Gastrocnemius medialis (tissue), 4 donors: ENCODE results near the gene PDZD4. TPM values are rescaled to one million over a fixed set of nuclear protein-coding genes. Genes with fewer than 3 reads are reported as not detected.
A peak's percentile ranks its signal among the peaks of the same experiment; 100 is the strongest.

ENCODE experiments used
- ATAC-seq, 2 donors: fragments of 150-250 bp; one replicate each; pipeline ENCODE4 v1.9.1; 2016
- DNase-seq, 2 donors: peaks; one replicate each; pipeline ENCODE4 v3.0.0-alpha.2; 2019
- H3K27ac ChIP-seq, 4 donors: fragments of 200-600 bp; sonication (generic); 1 replicate in 1 of 4; 2 replicates in 3 of 4; pipeline ENCODE4 v1.5.1; 2016 to 2018; ENCODE audit warnings: mild to moderate bottlenecking in 2 of 4, moderate library complexity in 1 of 4
- H3K27me3 ChIP-seq, 3 donors: fragments of 200-600 bp; sonication (generic) in 2 of 3; 1 replicate in 1 of 3; 2 replicates in 2 of 3; pipeline versions ENCODE4 v1.5.1 to v1.6.0; 2016 to 2019; ENCODE audit warnings: mild to moderate bottlenecking in 1 of 3, moderate library complexity in 1 of 3
- H3K36me3 ChIP-seq, 2 donors: fragments of 200-600 bp; sonication (generic) in 1 of 2; one replicate each; pipeline ENCODE4 v1.5.1; 2017 to 2018
- H3K4me1 ChIP-seq, 2 donors: fragments of 200-600 bp; sonication (generic) in 1 of 2; one replicate each; pipeline ENCODE4 v1.5.1; 2016 to 2017; ENCODE audit warnings: mild to moderate bottlenecking in 2 of 2
- H3K4me3 ChIP-seq, 4 donors: fragments of 200-600 bp; sonication (generic) in 3 of 4; 1 replicate in 1 of 4; 2 replicates in 3 of 4; pipeline ENCODE4 v1.5.1; 2016 to 2019; ENCODE audit warnings: mild to moderate bottlenecking in 2 of 4
- H3K9me3 ChIP-seq, 3 donors: fragments of 200-600 bp; sonication (generic) in 2 of 3; 1 replicate in 1 of 3; 2 replicates in 2 of 3; pipeline ENCODE4 v1.5.1; 2016 to 2019
- POLR2A ChIP-seq, 2 donors: fragments of 450-650 bp; IDR thresholded peaks; one replicate each; pipeline ENCODE4 v1.6.1; 2017; ENCODE audit warnings: antibody characterized with exemption in 2 of 2, mild to moderate bottlenecking in 2 of 2, moderate library complexity in 2 of 2
- in situ Hi-C, 4 donors: fragments of 200-750 bp; cut with MboI; loops; one replicate each; pipeline versions ENCODE4 v1.15.0 to v1.8.0; 2017; ENCODE audit warnings: low sequenced_read_pairs in 4 of 4
- intact Hi-C: fragments of 100-400 bp; cut with DNase I; formaldehyde crosslinking; loops from one replicate; pipeline ENCODE4 v1.15.1; 2023; ENCODE audit warnings: low total_unique reads
- total RNA-seq, 4 donors: library from RNA; depleted of rRNA; stranded (reverse); fragments of >200 nt; gene quantifications; one replicate each; pipeline versions ENCODE4 v1.1.0 to v1.2.3, GENCODE V29; 2016
- TF ChIP-seq, protein P1 (sequence below), 5 experiments: fragments of 450-650 bp in 3 of 5; fragments of 200-600 bp in 2 of 5; sonication (generic) in 2 of 5; IDR thresholded peaks in 4 of 5; conservative IDR thresholded peaks in 1 of 5; 1 replicate in 4 of 5; 2 replicates in 1 of 5; pipeline ENCODE4 v1.5.1; 2016 to 2019; ENCODE audit warnings: antibody characterized with exemption in 5 of 5, mild to moderate bottlenecking in 3 of 5, moderate library complexity in 3 of 5

The PDZD4 gene
- total RNA-seq, 4 donors from 2014 or later: 0.59 to 2.2 (median 1.4) TPM

DNA sequence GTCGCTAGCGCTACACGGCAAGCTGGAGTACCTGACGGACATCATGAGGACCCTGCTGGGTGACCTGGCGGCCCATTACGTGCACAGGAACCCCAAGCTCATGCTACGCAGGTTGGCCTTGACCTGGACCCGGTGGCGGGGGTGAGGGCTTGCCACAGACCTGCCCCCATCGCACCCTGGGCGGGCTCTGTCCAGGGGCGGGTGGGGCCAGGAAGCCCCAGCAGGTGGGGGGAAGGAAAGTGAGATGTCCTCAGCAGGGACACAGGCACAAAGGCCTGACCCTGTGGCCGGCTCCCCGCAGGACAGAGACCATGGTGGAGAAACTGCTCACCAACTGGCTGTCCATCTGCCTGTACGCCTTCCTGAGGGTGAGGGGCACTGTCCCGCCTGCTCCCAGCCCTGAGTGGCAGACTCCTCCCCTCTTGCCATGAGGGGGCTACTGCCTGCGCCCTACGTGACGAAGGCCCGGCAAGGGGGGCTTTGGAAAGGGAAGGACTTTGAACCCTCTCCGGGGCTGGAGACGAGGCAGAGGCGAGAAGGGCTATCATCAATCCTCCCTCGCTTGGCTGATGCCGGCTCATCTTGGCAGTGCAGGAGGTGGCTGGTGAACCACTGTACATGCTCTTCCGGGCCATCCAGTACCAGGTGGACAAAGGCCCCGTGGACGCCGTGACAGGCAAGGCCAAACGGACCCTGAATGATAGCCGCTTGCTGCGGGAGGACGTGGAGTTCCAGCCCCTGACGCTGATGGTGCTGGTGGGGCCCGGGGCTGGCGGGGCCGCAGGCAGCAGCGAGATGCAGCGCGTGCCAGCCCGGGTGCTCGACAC, 54.8 kb downstream of the PDZD4 start:
- DNase-seq: peak in 1 of 2 donors; percentile 3
- peaks cover 0 to 6% of the 10 kb centered on the region in 2 donors for H3K4me1 ChIP-seq
- no peaks in the 10 kb centered on the region for H3K27me3 ChIP-seq
- intact Hi-C loops (no loop called here), in situ Hi-C loops (loop anchor here in 3 of 4 donors (25.0 kb wide), 2 partner anchors 162 to 187 kb away; partner anchors contain the start of genes HCFC1 (in 2 of the 3), TMEM187 (in 2 of the 3), ARHGAP4 (in 1 of the 3) and NAA10 (in 1 of the 3))
- TF ChIP-seq POLR2A (IDR thresholded peaks at IDR 0.05): no peak
- TF ChIP-seq, protein P1, sequence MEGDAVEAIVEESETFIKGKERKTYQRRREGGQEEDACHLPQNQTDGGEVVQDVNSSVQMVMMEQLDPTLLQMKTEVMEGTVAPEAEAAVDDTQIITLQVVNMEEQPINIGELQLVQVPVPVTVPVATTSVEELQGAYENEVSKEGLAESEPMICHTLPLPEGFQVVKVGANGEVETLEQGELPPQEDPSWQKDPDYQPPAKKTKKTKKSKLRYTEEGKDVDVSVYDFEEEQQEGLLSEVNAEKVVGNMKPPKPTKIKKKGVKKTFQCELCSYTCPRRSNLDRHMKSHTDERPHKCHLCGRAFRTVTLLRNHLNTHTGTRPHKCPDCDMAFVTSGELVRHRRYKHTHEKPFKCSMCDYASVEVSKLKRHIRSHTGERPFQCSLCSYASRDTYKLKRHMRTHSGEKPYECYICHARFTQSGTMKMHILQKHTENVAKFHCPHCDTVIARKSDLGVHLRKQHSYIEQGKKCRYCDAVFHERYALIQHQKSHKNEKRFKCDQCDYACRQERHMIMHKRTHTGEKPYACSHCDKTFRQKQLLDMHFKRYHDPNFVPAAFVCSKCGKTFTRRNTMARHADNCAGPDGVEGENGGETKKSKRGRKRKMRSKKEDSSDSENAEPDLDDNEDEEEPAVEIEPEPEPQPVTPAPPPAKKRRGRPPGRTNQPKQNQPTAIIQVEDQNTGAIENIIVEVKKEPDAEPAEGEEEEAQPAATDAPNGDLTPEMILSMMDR (IDR thresholded peaks at IDR 0.05 in 4 of 5, conservative IDR thresholded peaks at IDR 0.05 in 1 of 5): no peak
- H3K36me3 ChIP-seq: no peaks in the 10 kb centered on the region
- no peak overlapping the region for H3K4me3 ChIP-seq
- no peak overlapping the region for H3K27ac ChIP-seq
- no peak for ATAC-seq
- H3K9me3 ChIP-seq: no peaks in the 10 kb centered on the region

GRCh38 chrX:153774576-153775292, 55.6 kb downstream of the PDZD4 start:
- Histone ChIP-seq H3K36me3 (no peaks in the 10 kb centered on the region), H3K27ac (no peak overlapping the region), H3K4me3 (no peak overlapping the region), H3K27me3 (no peaks in the 10 kb centered on the region), H3K4me1 (no peaks in the 10 kb centered on the region), H3K9me3 (no peaks in the 10 kb centered on the region)
- ATAC-seq (no peak), DNase-seq (peak in 1 of 2 donors; percentile 6)
- intact Hi-C loops (no loop called here), in situ Hi-C loops (loop anchor here in 3 of 4 donors (25.0 kb wide), 2 partner anchors 163 to 188 kb away; partner anchors contain the start of genes HCFC1 (in 2 of the 3), TMEM187 (in 2 of the 3), ARHGAP4 (in 1 of the 3) and NAA10 (in 1 of the 3))
- TF ChIP-seq POLR2A (IDR thresholded peaks at IDR 0.05): no peak
- TF ChIP-seq, protein P1 (IDR thresholded peaks at IDR 0.05 in 4 of 5, conservative IDR thresholded peaks at IDR 0.05 in 1 of 5): no peak

GRCh38 chrX:153773741-153774575, 56.4 kb downstream of the PDZD4 start:
- intact Hi-C loops (no loop called here), in situ Hi-C loops (no loop called here)
- no peak overlapping the region for H3K4me3 ChIP-seq
- DNase-seq (peak in 1 of 2 donors; percentile 6), ATAC-seq (no peak)
- no peak overlapping the region for H3K27ac ChIP-seq
- no peak for TF ChIP-seq POLR2A (IDR thresholded peaks at IDR 0.05)
- TF ChIP-seq, protein P1 (IDR thresholded peaks at IDR 0.05 in 4 of 5, conservative IDR thresholded peaks at IDR 0.05 in 1 of 5): no peak
- no peaks in the 10 kb centered on the region for H3K36me3 ChIP-seq
- no peaks in the 10 kb centered on the region for H3K9me3 ChIP-seq
- no peaks in the 10 kb centered on the region for H3K4me1 ChIP-seq
- no peaks in the 10 kb centered on the region for H3K27me3 ChIP-seq

- intact Hi-C loops (no loop called here), in situ Hi-C loops (no loop called here)
- Histone ChIP-seq H3K27ac (no peak overlapping the region), H3K27me3 (no peaks in the 10 kb centered on the region), H3K4me3 (no peak overlapping the region), H3K36me3 (no peaks in the 10 kb centered on the region), H3K9me3 (no peaks in the 10 kb centered on the region), H3K4me1 (no peaks in the 10 kb centered on the region)
- no peak for DNase-seq
- TF ChIP-seq, protein P1 (IDR thresholded peaks at IDR 0.05 in 4 of 5, conservative IDR thresholded peaks at IDR 0.05 in 1 of 5): no peak
- no peak for TF ChIP-seq POLR2A (IDR thresholded peaks at IDR 0.05)
- ATAC-seq: no peak
These were observed 57.1 kb downstream of the PDZD4 start for GRCh38 chrX:153773218-153773611.
